GM18517 (cell line): ENCODE measurements around the gene GATAD2A.
"Not testable (repeated sequence)": the region's sequence is repeated elsewhere in the genome, so short reads cannot be mapped to it uniquely, and the experiment has no call there.

Experiments
- ATAC-seq: cut with Tn5 transposase; IDR thresholded peaks from one replicate; pipeline ENCODE4 v1.9.1; 2021; ENCODE audit warnings: mild to moderate bottlenecking, moderate library complexity; ENCODE audit not compliant: unreplicated experiment

Gene GATAD2A

DNA sequence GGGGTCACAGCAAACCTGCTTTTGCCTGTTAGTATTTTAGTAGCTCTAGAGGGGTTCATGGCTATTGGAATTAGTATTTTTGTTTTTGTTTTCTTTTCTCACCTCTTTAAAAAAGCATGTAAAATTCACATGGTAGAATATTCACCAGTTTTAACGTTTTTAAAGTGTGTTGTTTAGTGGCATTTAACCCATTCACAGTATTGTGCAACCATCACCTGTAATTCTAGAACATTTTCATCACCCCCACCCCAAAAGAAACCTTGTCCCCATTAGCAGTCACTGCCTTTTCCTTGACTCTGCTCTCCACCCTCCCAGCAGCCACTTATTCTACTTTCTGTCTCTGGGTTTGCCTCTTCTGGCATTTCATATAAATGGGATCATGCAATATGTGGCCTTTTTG lies 39.8 kb downstream of the GATAD2A start:
- no peak for ATAC-seq

DNA sequence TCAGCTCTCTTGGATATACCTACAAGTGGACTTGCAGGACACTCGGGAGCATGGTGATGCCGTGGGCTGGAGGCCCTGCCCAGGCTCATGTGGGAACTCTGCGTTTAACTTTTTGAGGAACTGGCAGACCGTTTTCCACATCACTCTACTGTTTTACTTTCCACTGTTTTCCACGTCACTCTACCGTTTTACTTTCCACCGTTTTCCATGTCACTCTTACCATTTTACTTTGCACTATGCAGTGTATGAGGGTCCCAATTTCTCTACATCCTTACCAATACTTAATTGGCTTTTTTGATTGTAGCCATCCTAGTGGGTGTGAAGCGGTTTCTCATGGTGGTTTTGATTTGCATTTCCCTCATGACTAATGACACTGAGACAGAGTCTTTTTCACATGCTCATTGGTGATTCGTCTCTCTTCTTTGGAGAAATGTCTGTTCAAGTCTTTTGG lies 40.5 kb downstream of the GATAD2A start:
- ATAC-seq = no peak

GRCh38 chr19:19446655-19447437 lies 41.4 kb downstream of the GATAD2A start:
- no peak for ATAC-seq

GRCh38 chr19:19447536-19448237 lies 42.2 kb downstream of the GATAD2A start:
- ATAC-seq = no peak

GRCh38 chr19:19448238-19448544 lies 42.7 kb downstream of the GATAD2A start:
- ATAC-seq = no peak

DNA sequence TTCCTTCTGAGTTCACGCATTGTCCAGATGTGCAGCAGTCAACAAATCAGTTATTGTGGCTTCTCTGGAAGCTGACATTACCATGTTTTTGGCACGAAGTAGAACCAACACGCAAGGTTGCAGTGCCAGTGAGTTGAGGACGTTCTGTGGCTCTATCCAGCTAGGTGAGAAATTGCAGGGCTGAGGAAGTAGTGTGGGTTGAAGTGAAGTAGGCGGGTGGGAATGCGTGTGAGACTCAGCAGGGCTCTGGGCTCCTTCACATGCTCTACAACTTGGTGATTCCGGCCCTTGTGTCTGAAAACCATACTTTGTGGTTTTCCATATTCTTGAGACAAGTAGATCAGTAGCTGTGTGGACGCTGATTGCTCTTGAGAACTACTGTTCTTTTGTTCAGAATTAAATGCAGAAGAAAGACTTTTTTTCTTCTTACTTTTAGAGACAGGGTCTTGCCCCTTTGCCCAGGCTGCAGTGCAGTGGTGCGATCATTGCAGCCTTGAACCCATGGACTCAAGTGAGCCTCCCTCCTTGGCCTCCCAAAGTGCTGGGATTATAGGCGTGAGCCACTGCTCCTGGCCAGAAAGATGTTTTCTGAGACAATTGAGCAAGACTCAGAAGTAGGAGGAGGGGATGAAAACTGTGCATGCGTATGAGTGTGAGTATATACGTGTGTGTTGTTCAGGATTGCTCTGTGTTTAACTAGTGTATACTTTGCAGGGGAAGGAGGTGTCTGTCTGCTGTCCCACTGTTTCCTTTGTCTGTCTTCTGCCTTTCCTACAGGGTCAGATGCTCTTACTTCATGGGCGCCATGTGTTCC lies 46.2 kb downstream of the GATAD2A start:
- ATAC-seq = no peak

DNA sequence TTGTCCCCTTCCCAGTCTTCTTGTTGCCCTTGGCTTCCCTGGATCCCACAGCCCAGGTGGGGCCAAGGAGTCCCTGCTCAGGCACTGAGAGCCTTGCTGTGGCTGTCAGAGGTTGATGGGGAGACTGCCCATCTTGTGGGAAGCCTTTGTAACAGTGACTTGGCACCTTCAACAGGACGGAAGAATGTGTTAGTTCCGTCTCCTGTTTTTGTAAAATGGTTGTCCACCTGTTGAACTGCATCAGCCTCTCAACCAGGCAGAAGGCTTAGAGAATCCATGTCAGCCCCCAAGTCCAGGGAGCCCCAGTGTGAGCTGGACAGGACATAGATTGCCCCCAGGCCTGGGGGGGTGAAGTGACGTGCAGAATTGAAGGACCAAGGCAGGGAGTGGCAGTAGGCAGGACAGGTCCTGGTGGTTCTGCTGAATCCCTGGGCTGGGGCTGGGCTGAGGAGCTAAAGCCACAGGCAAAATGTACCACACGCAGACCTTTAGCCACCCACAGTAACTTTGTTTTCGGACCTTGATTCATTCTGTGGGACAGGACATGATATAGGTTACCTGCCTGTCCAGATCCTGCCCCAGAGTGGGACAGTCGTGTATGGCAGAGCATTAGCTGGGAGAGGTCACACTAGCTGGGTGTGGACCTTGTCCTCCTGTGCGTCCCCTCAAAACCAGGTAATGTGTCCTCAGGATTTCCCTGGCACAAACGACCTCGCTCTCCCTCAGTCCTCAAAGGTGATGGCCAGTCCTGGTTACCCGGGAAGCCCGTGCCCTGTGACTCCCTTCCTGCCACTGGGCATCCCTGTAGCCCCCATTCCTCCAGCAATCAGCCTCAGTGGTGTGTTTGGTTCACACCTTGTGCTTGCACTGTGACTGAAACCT lies 47.0 kb downstream of the GATAD2A start:
- ATAC-seq = no peak

GRCh38 chr19:19453125-19453454 lies 47.6 kb downstream of the GATAD2A start:
- ATAC-seq = no peak

GRCh38 chr19:19455166-19455919 lies 49.9 kb downstream of the GATAD2A start:
- ATAC-seq = not testable (repeated sequence)

GRCh38 chr19:19457671-19458070 lies 52.2 kb downstream of the GATAD2A start:
- ATAC-seq = no peak

GRCh38 chr19:19458110-19458816 lies 52.8 kb downstream of the GATAD2A start:
- ATAC-seq = no peak

DNA sequence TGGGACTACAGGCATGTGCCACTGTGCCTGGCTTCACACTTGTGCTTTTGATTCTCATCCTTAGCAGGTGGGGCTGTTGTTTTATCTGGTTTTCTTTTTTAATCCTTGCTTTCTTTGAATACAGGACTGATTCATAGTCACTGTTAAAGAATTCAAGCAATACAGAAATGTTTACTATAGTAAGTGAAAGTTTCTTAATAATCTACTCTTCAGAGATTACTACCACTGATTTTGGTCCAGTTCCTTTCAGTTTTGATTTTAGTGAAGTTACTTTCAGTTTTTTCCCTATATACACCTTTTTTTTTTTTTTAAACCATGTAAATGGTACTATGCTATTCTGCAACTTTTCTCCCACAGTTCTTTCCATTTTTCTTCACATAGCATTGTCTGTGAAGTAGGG lies 53.6 kb downstream of the GATAD2A start:
- no peak for ATAC-seq

GRCh38 chr19:19459707-19460251 lies 54.3 kb downstream of the GATAD2A start:
- ATAC-seq = no peak

DNA sequence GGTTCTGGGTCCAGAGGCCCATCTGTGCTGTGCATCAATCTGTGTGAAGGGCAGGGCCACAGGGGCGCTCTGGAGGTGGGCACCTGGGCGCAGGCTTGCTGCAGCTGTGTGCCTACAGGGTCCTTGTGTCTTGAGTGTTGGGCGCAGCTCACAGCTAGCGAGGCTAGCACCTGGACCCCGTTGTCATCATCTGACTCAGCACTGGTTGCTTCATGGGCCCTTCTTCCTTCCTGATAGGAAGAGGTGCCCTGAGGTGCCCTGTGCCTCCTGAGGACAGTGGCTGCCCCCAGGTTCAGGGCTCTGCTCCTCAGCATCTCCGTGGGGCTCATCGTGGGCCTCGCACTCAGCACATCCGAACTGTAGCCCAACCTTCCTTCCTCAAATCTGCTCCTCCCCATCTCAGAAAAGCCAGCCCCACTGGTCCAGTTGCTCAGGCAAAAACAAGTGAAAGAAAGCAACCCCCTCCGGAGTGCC lies 54.8 kb downstream of the GATAD2A start:
- ATAC-seq = no peak

- ATAC-seq = no peak
These were observed 55.3 kb downstream of the GATAD2A start for GRCh38 chr19:19460761-19461265.

DNA sequence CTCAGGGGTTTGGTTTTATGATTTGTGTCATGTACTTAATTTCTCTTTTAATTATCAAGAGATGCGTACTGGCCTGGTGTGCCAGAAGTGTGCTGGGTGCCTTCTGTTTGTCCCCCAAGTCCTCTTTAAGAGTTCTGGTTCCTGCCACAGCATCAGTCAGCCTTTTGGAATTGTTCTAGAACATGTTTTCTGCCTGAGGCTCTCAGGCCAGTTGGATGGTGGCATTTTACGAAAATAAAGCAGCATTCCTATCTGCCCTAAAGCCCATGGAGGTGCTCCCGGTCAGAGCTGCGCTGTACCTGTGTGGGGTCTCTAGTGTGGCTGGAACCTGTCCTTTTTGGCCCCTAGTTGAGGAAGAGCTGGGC lies 55.8 kb downstream of the GATAD2A start:
- ATAC-seq = no peak

- no peak for ATAC-seq
These were observed 56.5 kb downstream of the GATAD2A start for GRCh38 chr19:19461671-19462622.
